HG02759 (cell line): Measurements from ENCODE around the gene PLAAT3.
"Not testable (repeated sequence)": the region's sequence is repeated elsewhere in the genome, so short reads cannot be mapped to it uniquely, and the experiment has no call there.

Experiments used
- ATAC-seq: cut with Tn5 transposase; IDR thresholded peaks from one replicate; pipeline ENCODE4 v1.9.1; 2021; ENCODE audit warnings: mild to moderate bottlenecking, moderate library complexity; ENCODE audit not compliant: unreplicated experiment

PLAAT3 gene

GRCh38 chr11:63543711-63544110 lies 70.5 kb downstream of the PLAAT3 start:
- no peak for ATAC-seq

GRCh38 chr11:63542506-63542905 lies 71.7 kb downstream of the PLAAT3 start:
- not testable (repeated sequence) for ATAC-seq

- no peak for ATAC-seq
Measured at GRCh38 chr11:63537293-63538101, 76.7 kb downstream of the PLAAT3 start.

- ATAC-seq: no peak
Measured at GRCh38 chr11:63536669-63537292, 77.5 kb downstream of the PLAAT3 start, which contains the start of gene PLAAT4. Gene PLAAT4 (plus strand): TSS chr11:63536808. CDS start chr11:63536869, 61 bp downstream.

- no peak for ATAC-seq
Measured at GRCh38 chr11:63535734-63536133, 78.5 kb downstream of the PLAAT3 start.

- ATAC-seq: peak; percentile 40
Measured at GRCh38 chr11:63534895-63535461, 79.3 kb downstream of the PLAAT3 start.

GRCh38 chr11:63534076-63534475 lies 80.2 kb downstream of the PLAAT3 start:
- no peak for ATAC-seq

- no peak for ATAC-seq
Measured at GRCh38 chr11:63532799-63533475, 81.3 kb downstream of the PLAAT3 start.

GRCh38 chr11:63532117-63532516 lies 82.1 kb downstream of the PLAAT3 start:
- no peak for ATAC-seq

- peak; percentile 81 for ATAC-seq
Measured at GRCh38 chr11:63531074-63531792, 83.0 kb downstream of the PLAAT3 start.

- ATAC-seq: no peak
Measured at GRCh38 chr11:63530021-63530420, 84.2 kb downstream of the PLAAT3 start.

- ATAC-seq: not testable (repeated sequence)
Measured at GRCh38 chr11:63529373-63529772, 84.9 kb downstream of the PLAAT3 start.

- ATAC-seq: not testable (repeated sequence)
Measured at GRCh38 chr11:63528729-63529278, 85.4 kb downstream of the PLAAT3 start.

GRCh38 chr11:63528156-63528555 lies 86.1 kb downstream of the PLAAT3 start:
- not testable (repeated sequence) for ATAC-seq

- no peak for ATAC-seq
Measured at GRCh38 chr11:63527667-63528066, 86.6 kb downstream of the PLAAT3 start.
